K562 (cell line): Measurements from ENCODE around the gene SERTAD3. TPM values are rescaled to one million over a fixed set of nuclear protein-coding genes. Genes with fewer than 3 reads are reported as not detected.

Experiments
- DACH1 ChIP-seq: fragments of 450-650 bp; IDR thresholded peaks from 2 replicates; pipeline ENCODE4 v1.6.1; 2018; ENCODE audit not compliant: partially characterized antibody
- HDAC1 ChIP-seq, 2 experiments: fragments of 450-650 bp; IDR thresholded peaks; 2 replicates each; pipeline ENCODE4 v1.6.1; 2016 to 2017; ENCODE audit warnings: inconsistent platforms in 1 of 2, mild to moderate bottlenecking in 1 of 2, moderate library complexity in 1 of 2
- HMG20B ChIP-seq: fragments of 250-450 bp; sonication (Bioruptor Pico); IDR thresholded peaks from 2 replicates; pipeline ENCODE4 v1.5.0; 2021; ENCODE audit warnings: mild to moderate bottlenecking
- MECOM ChIP-seq: fragments of 250-450 bp; sonication (Bioruptor Pico); IDR thresholded peaks from 2 replicates; pipeline ENCODE4 v1.8.0; 2022; ENCODE audit warnings: inconsistent platforms
- MGA ChIP-seq: fragments of 450-650 bp; IDR thresholded peaks from 2 replicates; pipeline ENCODE4 v1.6.1; 2016; ENCODE audit warnings: mild to moderate bottlenecking, moderate library complexity
- PTRF ChIP-seq: fragments of 450-650 bp; IDR thresholded peaks from 2 replicates; pipeline ENCODE4 v1.6.1; 2016; ENCODE audit warnings: mild to moderate bottlenecking, missing genetic modification characterization, missing compliant biosample characterization
- RBM22 ChIP-seq: fragments of 200-400 bp; formaldehyde crosslinking; IDR thresholded peaks from 2 replicates; pipeline ENCODE4 v1.6.1; 2018; ENCODE audit warnings: low read length, low read depth; ENCODE audit not compliant: poor library complexity, severe bottlenecking
- RNF2 ChIP-seq: sonication (generic); IDR thresholded peaks from 2 replicates; pipeline ENCODE4 v1.6.1; 2016
- STAT5B ChIP-seq: fragments of 250-450 bp; sonication (Bioruptor Pico); IDR thresholded peaks from 2 replicates; pipeline ENCODE4 v1.8.0; 2021; ENCODE audit warnings: mild to moderate bottlenecking, inconsistent platforms
- THRB ChIP-seq: fragments of 450-650 bp; formaldehyde crosslinking; conservative IDR thresholded peaks from 2 replicates; pipeline ENCODE4 v1.4.0; 2022; ENCODE audit warnings: mild to moderate bottlenecking, missing genetic modification characterization
- ZBTB1 ChIP-seq: sonication (generic); formaldehyde crosslinking; IDR thresholded peaks from 2 replicates; pipeline ENCODE4 v1.8.1; 2023; ENCODE audit warnings: missing genetic modification reagents, low read depth, mild to moderate bottlenecking, borderline replicate concordance
- ZNF77 ChIP-seq: fragments of 250-450 bp; sonication (Bioruptor Pico); IDR thresholded peaks from 2 replicates; pipeline ENCODE4 v1.5.0; 2020
- polyA plus RNA-seq, 8 experiments: library from polyadenylated mRNA; depleted of rRNA in 4 of 8; stranded (reverse) in 5 of 8; unstranded in 3 of 8; fragments of >200 nt; fragmentation: Nextera tagmentation in 2 of 8; fragmentation: Illumina TruSeq in 1 of 8; extraction: Ambion mirVana in 2 of 8; extraction: Trizol in 1 of 8; gene quantifications; 2 replicates each; pipeline versions ENCODE4 v1.2.1 to v1.2.3, GENCODE V29; 2011 to 2014; ENCODE audit warnings: inconsistent platforms in 1 of 8, missing spikeins in 1 of 8
- total RNA-seq, 7 experiments: library from RNA; depleted of rRNA in 6 of 7; stranded (reverse); fragments of >200 nt in 6 of 7; fragmentation: Illumina TruSeq in 2 of 7; extraction: Trizol in 2 of 7; gene quantifications; 2 replicates each; pipeline versions ENCODE4 v1.2.1 to v1.2.3, GENCODE V29; 2011 to 2021; ENCODE audit warnings: low replicate concordance in 1 of 7

Gene SERTAD3
- total and polyA plus RNA-seq, 9 of the 15 experiments (the other 6 are each of a cell fraction or from before 2014, with no cell fraction given), result 5.4 to 28.9 (median 17.5) TPM

- TF ChIP-seq HMG20B (CRISPR knock-in tag) (no peak), RNF2 (peak; percentile 22; the same call in 1 of the 2 replicates), THRB (CRISPR knock-in tag) (no peak), MECOM (CRISPR knock-in tag) (no peak), ZBTB1 (CRISPR knock-in tag) (no peak), DACH1 (no peak), MGA (peak; percentile 51; the same call in 1 of the 2 replicates), HDAC1 (IDR thresholded peaks at IDR 0.05) (no peak), RBM22 (no peak), PTRF (tag) (no peak), STAT5B (no peak), ZNF77 (no peak)
These were observed 10.5 kb downstream of the SERTAD3 start (continued) for GRCh38 chr19:40433391-40434216.
